OCI-LY1 (cell line): Measurements from ENCODE around the gene C9orf72.
A peak's percentile ranks its signal among the peaks of the same experiment; 100 is the strongest.

Experiments used
- CTCF ChIP-seq: fragments of 200-600 bp; sonication (generic), shearing (Covaris generic); IDR thresholded peaks from 2 replicates; pipeline ENCODE4 v1.5.1; 2017; ENCODE audit warnings: mild to moderate bottlenecking, antibody characterized with exemption, low read length, moderate library complexity, mixed read lengths
- EZH2 ChIP-seq: fragments of 200-600 bp; sonication (generic), shearing (Covaris generic); IDR thresholded peaks from 2 replicates; pipeline ENCODE4 v1.8.0; 2017; ENCODE audit warnings: borderline replicate concordance, mixed run types, mild to moderate bottlenecking, antibody characterized with exemption, low read length, moderate library complexity, mixed read lengths

DNA sequence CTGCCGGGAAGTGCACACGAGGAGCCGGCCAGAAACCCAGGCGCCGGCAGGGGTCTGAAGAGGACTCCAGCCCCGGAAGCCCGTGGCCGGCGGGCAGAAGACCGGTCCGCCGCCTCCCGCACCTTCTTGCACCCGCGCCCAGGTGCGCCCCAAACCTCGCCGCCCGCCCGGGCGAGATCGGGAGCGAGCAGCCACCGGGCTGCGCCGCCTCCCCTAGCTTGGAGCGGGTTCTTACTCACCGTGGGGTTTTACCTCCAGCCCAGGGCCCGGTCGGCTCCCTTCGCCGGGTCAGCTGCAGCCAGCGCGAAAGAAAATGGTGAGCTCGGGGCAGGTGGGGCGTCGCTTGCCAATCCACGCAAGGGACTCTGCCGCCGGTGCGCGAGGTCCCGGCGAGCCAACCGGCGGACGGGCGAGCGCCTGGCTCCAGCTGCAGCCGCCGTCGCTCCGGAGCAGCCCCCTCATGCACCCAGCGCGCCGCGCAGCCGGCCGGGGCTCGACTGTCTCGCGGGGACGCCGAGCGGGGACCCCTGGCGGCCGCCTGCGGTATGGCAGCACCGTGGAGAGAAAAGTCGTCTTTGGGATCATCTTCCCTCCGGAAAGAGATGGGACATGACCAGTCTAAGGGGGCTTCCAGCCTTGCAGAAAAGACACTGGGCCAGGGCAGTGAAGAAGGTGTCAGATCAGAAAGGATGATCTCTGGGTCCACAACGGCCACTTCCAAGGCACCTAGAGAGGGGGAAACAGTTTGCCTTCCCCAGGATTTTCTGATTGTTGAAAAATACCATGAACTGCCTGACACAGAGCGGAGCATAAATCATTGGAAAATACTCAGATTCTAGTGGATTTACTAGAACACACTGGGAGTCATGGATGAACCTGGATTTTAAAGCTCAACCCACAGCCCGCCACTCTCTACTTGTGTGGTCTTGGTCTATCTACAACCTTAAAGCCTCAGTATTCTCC is 43.7 kb downstream of the C9orf72 start, which contains the start of gene MOB3B:
- TF ChIP-seq CTCF (peak; percentile 77), EZH2 (no peak)
